ENCODE results near the gene ATRN. TPM values are rescaled to one million over a fixed set of nuclear protein-coding genes. Genes with fewer than 3 reads are reported as not detected.

ATRN gene
- total and polyA plus RNA-seq, 4 donors = 8.4 to 104 (median 46.0) TPM

DNA sequence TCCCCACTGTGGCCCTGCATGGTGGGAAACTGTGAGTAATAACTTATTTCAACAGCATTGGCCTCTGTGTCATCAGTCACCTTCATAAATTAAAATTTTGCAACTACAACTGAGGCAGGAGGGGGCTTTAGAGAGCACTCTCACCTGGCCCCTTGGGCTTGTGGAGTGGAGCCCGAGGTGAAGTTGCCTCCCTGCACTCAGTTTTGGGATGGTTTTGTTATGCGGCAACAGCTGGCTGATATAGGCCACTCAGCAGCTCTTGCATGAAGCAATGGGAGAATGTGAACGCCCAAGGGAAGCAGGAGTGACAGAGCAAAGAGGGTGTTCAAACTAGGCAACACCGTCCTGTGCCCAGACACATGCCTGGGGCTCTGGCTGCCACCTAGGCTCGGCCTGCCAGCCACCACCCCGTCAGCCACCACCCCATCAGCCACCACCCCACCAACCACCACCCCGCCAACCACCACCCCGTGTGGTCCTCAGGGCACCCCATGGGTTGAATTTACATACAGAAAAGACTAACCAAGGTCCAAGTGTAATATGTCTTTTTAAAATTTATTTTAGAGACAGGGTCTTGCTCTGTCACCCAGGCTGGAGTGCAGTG lies 196.7 kb downstream of the ATRN start (continued):
- no peak for TF ChIP-seq ZBTB33 (IDR thresholded peaks at IDR 0.05)
- TF ChIP-seq TAF1 (conservative IDR thresholded peaks at IDR 0.05) = no peak
- no peak for TF ChIP-seq NR2F2 (IDR thresholded peaks at IDR 0.05)
- no peak for TF ChIP-seq RAD21 (IDR thresholded peaks at IDR 0.05)

GRCh38 chr20:3669710-3670367 lies 199.0 kb downstream of the ATRN start:
- Histone ChIP-seq H3K9me3 (ENCODE audit: control insufficient read depth in 4 of 4, low read length in 3 of 4) (no peaks in the 10 kb centered on the region), H3K4me3 (ENCODE audit: low read depth in 1 of 3, low read length in 3 of 3) (no peak overlapping the region), H3K4me1 (ENCODE audit: control insufficient read depth in 4 of 4, insufficient read depth in 4 of 4, low read length in 3 of 4) (peaks cover 0 to 10% (median 2%) of the 10 kb centered on the region in 4 donors), H3K9ac (ENCODE audit: low read depth in 1 of 2, low read length in 2 of 2) (no peak overlapping the region), H3K36me3 (ENCODE audit: control insufficient read depth in 4 of 4, insufficient read depth in 3 of 4, low read depth in 1 of 4, low read length in 3 of 4) (no peaks in the 10 kb centered on the region), H3K27me3 (ENCODE audit: control insufficient read depth in 4 of 4, insufficient read depth in 4 of 4, low read length in 3 of 4) (peaks cover 4 to 8% (median 4%) of the 10 kb centered on the region in 4 donors), H3K27ac (ENCODE audit: low read depth in 1 of 2, low read length in 2 of 2) (no peak overlapping the region)
- DNase-seq (ENCODE audit: low spot score) = no peak
- TF ChIP-seq NR2F2 (IDR thresholded peaks at IDR 0.05) (no peak), EGR1 (IDR thresholded peaks at IDR 0.05; ENCODE audit: low read depth in 2 of 2) (no peak), FOXA1 (IDR thresholded peaks at IDR 0.05) (no peak)
- TF ChIP-seq, protein P1, sequence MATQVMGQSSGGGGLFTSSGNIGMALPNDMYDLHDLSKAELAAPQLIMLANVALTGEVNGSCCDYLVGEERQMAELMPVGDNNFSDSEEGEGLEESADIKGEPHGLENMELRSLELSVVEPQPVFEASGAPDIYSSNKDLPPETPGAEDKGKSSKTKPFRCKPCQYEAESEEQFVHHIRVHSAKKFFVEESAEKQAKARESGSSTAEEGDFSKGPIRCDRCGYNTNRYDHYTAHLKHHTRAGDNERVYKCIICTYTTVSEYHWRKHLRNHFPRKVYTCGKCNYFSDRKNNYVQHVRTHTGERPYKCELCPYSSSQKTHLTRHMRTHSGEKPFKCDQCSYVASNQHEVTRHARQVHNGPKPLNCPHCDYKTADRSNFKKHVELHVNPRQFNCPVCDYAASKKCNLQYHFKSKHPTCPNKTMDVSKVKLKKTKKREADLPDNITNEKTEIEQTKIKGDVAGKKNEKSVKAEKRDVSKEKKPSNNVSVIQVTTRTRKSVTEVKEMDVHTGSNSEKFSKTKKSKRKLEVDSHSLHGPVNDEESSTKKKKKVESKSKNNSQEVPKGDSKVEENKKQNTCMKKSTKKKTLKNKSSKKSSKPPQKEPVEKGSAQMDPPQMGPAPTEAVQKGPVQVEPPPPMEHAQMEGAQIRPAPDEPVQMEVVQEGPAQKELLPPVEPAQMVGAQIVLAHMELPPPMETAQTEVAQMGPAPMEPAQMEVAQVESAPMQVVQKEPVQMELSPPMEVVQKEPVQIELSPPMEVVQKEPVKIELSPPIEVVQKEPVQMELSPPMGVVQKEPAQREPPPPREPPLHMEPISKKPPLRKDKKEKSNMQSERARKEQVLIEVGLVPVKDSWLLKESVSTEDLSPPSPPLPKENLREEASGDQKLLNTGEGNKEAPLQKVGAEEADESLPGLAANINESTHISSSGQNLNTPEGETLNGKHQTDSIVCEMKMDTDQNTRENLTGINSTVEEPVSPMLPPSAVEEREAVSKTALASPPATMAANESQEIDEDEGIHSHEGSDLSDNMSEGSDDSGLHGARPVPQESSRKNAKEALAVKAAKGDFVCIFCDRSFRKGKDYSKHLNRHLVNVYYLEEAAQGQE (IDR thresholded peaks at IDR 0.05) = no peak
- TF ChIP-seq, protein P2, sequence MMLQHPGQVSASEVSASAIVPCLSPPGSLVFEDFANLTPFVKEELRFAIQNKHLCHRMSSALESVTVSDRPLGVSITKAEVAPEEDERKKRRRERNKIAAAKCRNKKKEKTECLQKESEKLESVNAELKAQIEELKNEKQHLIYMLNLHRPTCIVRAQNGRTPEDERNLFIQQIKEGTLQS (IDR thresholded peaks at IDR 0.05) = no peak
- 83% methylated on average over 13 of the region's 13 CpGs for WGBS

DNA sequence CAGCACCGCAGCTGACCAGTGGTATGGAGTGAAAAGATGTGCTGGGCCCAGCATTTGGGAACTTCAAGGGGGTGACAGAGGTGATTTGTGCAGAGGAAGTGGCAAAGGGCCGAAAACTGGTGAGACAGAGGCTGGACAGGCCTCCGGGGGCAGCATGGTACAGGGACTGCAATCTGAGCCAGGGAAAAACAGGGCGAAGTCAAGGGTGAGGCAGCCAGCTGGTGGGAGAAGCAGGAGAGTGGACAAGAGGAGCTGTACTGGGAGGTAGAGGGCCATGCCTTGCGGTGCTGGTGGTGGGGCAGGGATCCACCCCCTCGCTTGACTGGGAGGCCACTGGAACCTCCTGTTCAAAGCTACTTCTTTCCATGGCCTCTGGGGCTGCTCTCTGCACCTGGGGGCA lies 199.7 kb downstream of the ATRN start:
- 57% methylated on average over 6 of the region's 6 CpGs for WGBS
- no peak overlapping the region for H3K9ac ChIP-seq (ENCODE audit: low read depth in 1 of 2, low read length in 2 of 2)
- H3K4me3 ChIP-seq (ENCODE audit: low read depth in 1 of 3, low read length in 3 of 3) = no peak overlapping the region
- H3K27ac ChIP-seq (ENCODE audit: low read depth in 1 of 2, low read length in 2 of 2) = no peak overlapping the region
- H3K36me3 ChIP-seq (ENCODE audit: control insufficient read depth in 4 of 4, insufficient read depth in 3 of 4, low read depth in 1 of 4, low read length in 3 of 4) = no peaks in the 10 kb centered on the region
- no peaks in the 10 kb centered on the region for H3K9me3 ChIP-seq (ENCODE audit: control insufficient read depth in 4 of 4, low read length in 3 of 4)
- TF ChIP-seq FOXA1 (IDR thresholded peaks at IDR 0.05) (no peak), MAX (IDR thresholded peaks at IDR 0.05) (no peak), EGR1 (IDR thresholded peaks at IDR 0.05; ENCODE audit: low read depth in 2 of 2) (no peak), YY1 (IDR thresholded peaks at IDR 0.05) (no peak)
- peaks cover 4 to 10% (median 6%) of the 10 kb centered on the region in 4 donors for H3K27me3 ChIP-seq (ENCODE audit: control insufficient read depth in 4 of 4, insufficient read depth in 4 of 4, low read length in 3 of 4)
- no peak for DNase-seq (ENCODE audit: low spot score)
- H3K4me1 ChIP-seq (ENCODE audit: control insufficient read depth in 4 of 4, insufficient read depth in 4 of 4, low read length in 3 of 4) = peaks cover 0 to 10% (median 2%) of the 10 kb centered on the region in 4 donors

All from liver (tissue), 9 donors.